ENCODE results near the gene MRPS35.

DNA sequence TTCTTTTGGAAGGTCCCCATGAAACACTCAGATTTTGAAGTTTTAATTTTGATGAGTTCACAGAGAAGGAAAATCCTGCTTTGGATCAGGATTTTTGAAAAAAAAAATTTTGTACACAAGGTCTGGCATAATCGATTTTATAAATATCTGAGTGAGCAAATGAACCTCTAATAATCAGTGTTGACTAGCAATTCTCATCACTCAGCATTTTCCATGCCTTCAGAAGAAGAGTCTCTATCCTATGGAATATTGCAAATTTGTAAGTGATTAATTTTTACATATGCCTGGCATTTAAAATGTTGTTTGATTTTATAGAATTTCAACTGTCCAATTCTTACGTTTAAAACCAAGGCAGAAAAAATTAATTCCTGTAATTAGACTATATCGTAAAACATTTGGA lies 44.9 kb upstream of the MRPS35 start:
- TF ChIP-seq EZH2 (IDR thresholded peaks at IDR 0.05; ENCODE audit: borderline replicate concordance, insufficient read depth, low read depth, low read length, poor library complexity, severe bottlenecking) = no peak
- no peak for TF ChIP-seq CTCF (IDR thresholded peaks at IDR 0.05)
